Neuronal stem cell (in vitro differentiated cells): ENCODE results near the gene DOK1.
A peak's percentile ranks its signal among the peaks of the same experiment; 100 is the strongest.

Experiments
- DNase-seq: peaks from one replicate; pipeline ENCODE4 v3.0.0-alpha.2; 2013; ENCODE audit warnings: low spot score
- H2AFZ ChIP-seq: one replicate; pipeline ENCODE4 v1.6.1; 2013; ENCODE audit warnings: mild to moderate bottlenecking, low read length, inconsistent platforms
- H2AK5ac ChIP-seq: 2 replicates; pipeline ENCODE4 v1.6.1; 2013; ENCODE audit warnings: low read depth, mild to moderate bottlenecking, inconsistent platforms, low read length, moderate library complexity, mixed read lengths
- H2BK120ac ChIP-seq: 2 replicates; pipeline ENCODE4 v1.6.1; 2013; ENCODE audit warnings: low read depth, mild to moderate bottlenecking, inconsistent platforms, low read length, moderate library complexity, mixed read lengths
- H2BK12ac ChIP-seq: one replicate; pipeline ENCODE4 v1.6.1; 2013; ENCODE audit warnings: low read length, inconsistent platforms
- H2BK15ac ChIP-seq: 2 replicates; pipeline ENCODE4 v1.6.1; 2013; ENCODE audit warnings: mild to moderate bottlenecking, low read length, inconsistent platforms, mixed read lengths
- H2BK5ac ChIP-seq: one replicate; pipeline ENCODE4 v1.6.1; 2013; ENCODE audit warnings: inconsistent platforms, mild to moderate bottlenecking, low read length, moderate library complexity
- H3K14ac ChIP-seq: one replicate; pipeline ENCODE4 v1.6.1; 2013; ENCODE audit warnings: low read length, inconsistent platforms
- H3K18ac ChIP-seq: 2 replicates; pipeline ENCODE4 v1.6.1; 2013; ENCODE audit warnings: low read length, inconsistent platforms
- H3K23ac ChIP-seq: 2 replicates; pipeline ENCODE4 v1.6.1; 2013; ENCODE audit warnings: low read depth, mild to moderate bottlenecking, mixed read lengths, low read length, inconsistent platforms; ENCODE audit not compliant: poor library complexity
- H3K27ac ChIP-seq: replicated peaks from 3 replicates; pipeline ENCODE4 v1.5.1; 2013; ENCODE audit warnings: low read length, inconsistent platforms
- H3K27me3 ChIP-seq, 3 experiments: 2 replicates each; pipeline ENCODE4 v1.6.1; 2013; ENCODE audit warnings: low read length in 3 of 3, mild to moderate bottlenecking in 2 of 3, inconsistent platforms in 1 of 3, low read depth in 1 of 3, mixed read lengths in 1 of 3, moderate library complexity in 1 of 3; ENCODE audit not compliant: control insufficient read depth in 3 of 3, insufficient read depth in 3 of 3
- H3K36me3 ChIP-seq, 2 donors: replicated peaks in 1 of 2; 2 replicates each; pipeline ENCODE4 v1.6.1; 2013; ENCODE audit warnings: low read length in 2 of 2; ENCODE audit not compliant: control insufficient read depth in 2 of 2, insufficient read depth in 2 of 2
- H3K4ac ChIP-seq: 2 replicates; pipeline ENCODE4 v1.6.1; 2013; ENCODE audit warnings: inconsistent platforms, mild to moderate bottlenecking, low read length, moderate library complexity
- H3K4me1 ChIP-seq, 2 donors: 1 replicate in 1 of 2; 2 replicates in 1 of 2; pipeline ENCODE4 v1.6.1; 2013; ENCODE audit warnings: low read length in 2 of 2, low read depth in 1 of 2; ENCODE audit not compliant: control insufficient read depth in 2 of 2, insufficient read depth in 1 of 2
- H3K4me2 ChIP-seq: one replicate; pipeline ENCODE4 v1.6.1; 2013; ENCODE audit warnings: mild to moderate bottlenecking, low read length, inconsistent platforms; ENCODE audit not compliant: insufficient read depth, poor library complexity, severe bottlenecking
- H3K4me3 ChIP-seq, 2 donors: 2 replicates each; pipeline ENCODE4 v1.5.1; 2013; ENCODE audit warnings: low read length in 2 of 2, mild to moderate bottlenecking in 2 of 2, inconsistent platforms in 1 of 2, moderate library complexity in 1 of 2
- H3K79me1 ChIP-seq: one replicate; pipeline ENCODE4 v1.6.1; 2013; ENCODE audit warnings: low read depth, mild to moderate bottlenecking, inconsistent platforms, low read length, moderate library complexity
- H3K9ac ChIP-seq: one replicate; pipeline ENCODE4 v1.6.1; 2013; ENCODE audit warnings: mild to moderate bottlenecking, low read depth, low read length, inconsistent platforms; ENCODE audit not compliant: poor library complexity
- H3K9me3 ChIP-seq, 2 donors: replicated peaks in 1 of 2; 2 replicates each; pipeline versions ENCODE3 to v1.6.1; 2013; ENCODE audit warnings: low read length in 2 of 2, mild to moderate bottlenecking in 2 of 2, inconsistent platforms in 1 of 2, low read depth in 1 of 2, mixed read lengths in 1 of 2, moderate library complexity in 1 of 2; ENCODE audit not compliant: control insufficient read depth in 2 of 2, insufficient read depth in 1 of 2
- H4K8ac ChIP-seq: one replicate; pipeline ENCODE4 v1.6.1; 2013; ENCODE audit warnings: low read depth, mild to moderate bottlenecking, inconsistent platforms, low read length, moderate library complexity
- H4K91ac ChIP-seq: one replicate; pipeline ENCODE4 v1.6.1; 2013; ENCODE audit warnings: low read length, low read depth, mild to moderate bottlenecking, inconsistent platforms; ENCODE audit not compliant: poor library complexity
- WGBS, 2 donors: extraction: QIAGEN DNeasy Blood & Tissue Kit; methylation state at CpG; one replicate each; pipeline ENCODE4 v1.1.7; 2013; ENCODE audit warnings: missing lambda C conversion rate in 2 of 2, mixed read lengths in 1 of 2; ENCODE audit not compliant: insufficient read length in 2 of 2, insufficient replicate concordance in 1 of 2; ENCODE audit errors: extremely low coverage in 2 of 2; 5-methylcytosine and 5-hydroxymethylcytosine counted together

DOK1 gene

DNA sequence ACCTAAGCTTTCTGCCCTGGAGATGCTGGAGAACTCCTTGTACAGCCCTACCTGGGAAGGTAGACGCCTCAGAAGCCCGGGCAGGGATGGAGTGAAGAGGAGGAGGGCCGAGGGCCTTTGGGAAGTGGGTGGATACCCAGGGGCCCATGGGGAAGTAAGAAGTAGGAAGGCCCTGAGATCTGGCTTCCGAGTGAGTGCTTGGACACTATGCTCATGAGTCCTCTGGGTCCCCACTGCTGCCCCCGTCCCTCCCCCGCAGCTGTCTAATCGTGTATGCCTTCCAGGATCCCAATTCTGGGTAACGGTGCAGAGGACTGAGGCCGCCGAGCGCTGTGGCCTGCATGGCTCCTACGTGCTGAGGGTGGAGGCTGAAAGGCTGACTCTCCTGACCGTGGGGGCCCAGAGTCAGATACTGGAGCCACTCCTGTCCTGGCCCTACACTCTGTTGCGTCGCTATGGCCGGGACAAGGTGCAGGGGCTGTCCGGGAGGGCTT, 1.1 kb downstream of the DOK1 start:
- Histone ChIP-seq H3K14ac (no peak overlapping the region), H3K27me3 (peaks cover 4 to 46% (median 4%) of the 10 kb centered on the region in 3 experiments), H3K23ac (no peak overlapping the region), H3K79me1 (peaks cover 6% of the 10 kb centered on the region), H3K9me3 (no peaks in the 10 kb centered on the region), H3K27ac (no peak overlapping the region), H3K9ac (peak overlapping the region; percentile 87), H3K36me3 (peaks cover 15 to 30% of the 10 kb centered on the region in 2 donors), H3K4me1 (peaks cover 9 to 15% of the 10 kb centered on the region in 2 donors), H2BK12ac (peak overlapping the region; percentile 63), H3K4ac (no peak overlapping the region), H4K8ac (no peak overlapping the region), H2AFZ (no peak overlapping the region), H3K4me3 (peak overlapping the region; percentile 67 to 87), H2BK5ac (no peak overlapping the region), H2AK5ac (peak overlapping the region; percentile 8), H2BK15ac (no peak overlapping the region), H3K18ac (peak overlapping the region; percentile 78), H3K4me2 (peak overlapping the region; percentile 83), H4K91ac (no peak overlapping the region), H2BK120ac (peak overlapping the region; percentile 53)
- WGBS, 2 donors = no CpG with 5 or more reads among the region's 17 CpGs
- DNase-seq = no peak

DNA sequence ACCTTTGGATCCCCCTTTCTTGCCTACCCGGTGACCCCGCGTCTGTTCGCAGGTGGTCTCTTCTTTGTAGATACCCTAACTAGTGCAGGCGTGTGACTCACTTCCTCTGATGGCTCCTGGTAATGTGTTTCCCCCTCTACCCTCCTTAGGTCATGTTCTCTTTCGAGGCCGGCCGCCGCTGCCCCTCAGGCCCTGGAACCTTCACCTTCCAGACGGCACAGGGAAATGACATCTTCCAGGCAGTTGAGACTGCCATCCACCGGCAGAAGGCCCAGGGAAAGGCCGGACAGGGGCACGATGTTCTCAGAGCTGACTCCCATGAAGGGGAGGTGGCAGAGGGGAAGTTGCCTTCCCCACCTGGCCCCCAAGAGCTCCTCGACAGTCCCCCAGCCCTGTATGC, 1.6 kb downstream of the DOK1 start:
- H3K18ac ChIP-seq = no peak overlapping the region
- H3K23ac ChIP-seq = no peak overlapping the region
- H3K9ac ChIP-seq = no peak overlapping the region
- peaks cover 15 to 28% of the 10 kb centered on the region in 2 donors for H3K36me3 ChIP-seq
- H3K4me1 ChIP-seq = peaks cover 9 to 15% of the 10 kb centered on the region in 2 donors
- H3K4me3 ChIP-seq = no peak overlapping the region
- no peak overlapping the region for H2AFZ ChIP-seq
- H4K8ac ChIP-seq = no peak overlapping the region
- H3K4me2 ChIP-seq = no peak overlapping the region
- WGBS, 2 donors = no CpG with 5 or more reads among the region's 14 CpGs
- H4K91ac ChIP-seq = no peak overlapping the region
- H3K27me3 ChIP-seq = peaks cover 4 to 46% (median 6%) of the 10 kb centered on the region in 3 experiments
- no peak overlapping the region for H3K14ac ChIP-seq
- H3K9me3 ChIP-seq = no peaks in the 10 kb centered on the region
- H2BK120ac ChIP-seq = no peak overlapping the region
- H2BK15ac ChIP-seq = no peak overlapping the region
- no peak overlapping the region for H2BK12ac ChIP-seq
- peaks cover 6% of the 10 kb centered on the region for H3K79me1 ChIP-seq
- H3K27ac ChIP-seq = no peak overlapping the region
- DNase-seq = no peak
- no peak overlapping the region for H2BK5ac ChIP-seq
- no peak overlapping the region for H3K4ac ChIP-seq
- no peak overlapping the region for H2AK5ac ChIP-seq

DNA sequence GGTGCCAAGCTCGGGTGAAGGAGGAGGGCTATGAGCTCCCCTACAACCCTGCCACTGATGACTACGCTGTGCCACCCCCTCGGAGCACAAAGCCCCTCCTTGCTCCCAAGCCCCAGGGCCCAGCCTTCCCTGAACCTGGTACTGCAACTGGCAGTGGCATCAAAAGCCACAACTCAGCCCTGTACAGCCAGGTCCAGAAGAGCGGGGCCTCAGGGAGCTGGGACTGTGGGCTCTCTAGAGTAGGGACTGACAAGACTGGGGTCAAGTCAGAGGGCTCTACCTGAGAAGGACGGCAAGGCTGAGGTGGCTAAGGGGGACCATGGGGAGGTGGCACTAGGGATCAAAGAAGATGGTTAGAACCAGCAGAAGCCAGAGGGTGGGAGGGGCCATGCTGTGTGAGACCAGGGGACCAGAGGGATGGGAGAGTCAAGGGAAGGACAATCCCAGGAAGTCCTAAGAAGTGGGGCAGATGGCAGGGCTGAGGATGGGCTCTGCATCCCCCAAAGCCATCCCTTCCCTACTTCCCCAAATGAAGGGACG, 2.4 kb downstream of the DOK1 start:
- Histone ChIP-seq H2BK15ac (no peak overlapping the region), H3K4me3 (no peak overlapping the region), H3K4me2 (no peak overlapping the region), H4K8ac (no peak overlapping the region), H2AK5ac (no peak overlapping the region), H3K27ac (no peak overlapping the region), H3K18ac (no peak overlapping the region), H3K4me1 (peaks cover 9 to 15% of the 10 kb centered on the region in 2 donors), H4K91ac (no peak overlapping the region), H3K9me3 (no peaks in the 10 kb centered on the region), H3K27me3 (peaks cover 4 to 46% (median 13%) of the 10 kb centered on the region in 3 experiments), H2BK12ac (no peak overlapping the region), H3K23ac (no peak overlapping the region), H3K36me3 (peaks cover 10 to 20% of the 10 kb centered on the region in 2 donors), H3K79me1 (peaks cover 3% of the 10 kb centered on the region), H2BK5ac (no peak overlapping the region), H3K14ac (no peak overlapping the region), H3K9ac (peak overlapping the region; percentile 9), H2AFZ (no peak overlapping the region), H3K4ac (no peak overlapping the region), H2BK120ac (no peak overlapping the region)
- no CpG with 5 or more reads among the region's 6 CpGs for WGBS, 2 donors
- DNase-seq = no peak

DNA sequence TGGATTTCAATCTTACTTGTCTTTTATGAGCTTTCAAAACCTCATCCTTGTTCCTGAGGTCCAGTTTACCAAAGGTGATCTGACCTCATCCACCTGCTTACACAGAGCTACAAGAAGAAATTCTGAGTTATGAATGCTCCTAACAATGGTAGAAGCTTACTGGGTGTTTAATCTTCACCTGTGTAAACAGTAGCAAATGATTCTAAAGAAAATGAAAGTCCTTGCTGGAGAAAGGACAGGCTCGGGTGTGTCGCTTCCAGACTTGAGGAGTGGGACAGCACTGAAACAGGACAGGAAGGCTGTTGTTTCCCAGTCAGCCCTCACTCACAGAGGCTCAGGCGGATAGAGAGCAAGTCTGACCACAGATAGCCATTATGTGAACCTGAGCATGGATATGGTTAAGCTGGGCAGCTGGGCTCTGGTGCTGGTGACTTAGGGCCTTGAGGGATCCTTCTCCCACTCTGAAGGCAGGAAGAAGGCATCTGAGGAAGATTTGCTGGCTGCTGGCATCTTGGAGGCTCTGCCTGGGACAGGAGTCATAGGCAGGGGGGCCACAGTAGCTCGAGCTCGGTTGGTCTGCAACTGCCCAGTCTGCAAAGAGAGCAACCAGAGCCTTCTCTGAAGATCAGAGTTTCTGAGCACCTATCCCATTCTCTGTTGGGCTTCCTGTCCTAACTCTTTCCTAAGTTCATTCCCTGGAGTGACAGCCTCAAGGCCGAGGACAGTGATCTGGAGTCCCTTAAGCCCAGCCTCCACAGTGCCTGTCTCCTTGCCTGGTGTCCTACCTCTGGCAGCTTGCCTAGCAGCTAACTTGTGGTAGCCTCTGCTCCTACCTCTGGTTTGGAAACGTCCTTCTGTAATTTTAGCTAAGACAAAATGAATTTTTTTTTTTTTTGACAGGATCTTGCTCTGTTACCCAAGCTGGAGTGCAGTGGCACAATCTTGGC, 4.0 kb downstream of the DOK1 start:
- Histone ChIP-seq H3K4ac (no peak overlapping the region), H3K4me3 (no peak overlapping the region), H3K4me1 (peaks cover 5 to 7% of the 10 kb centered on the region in 2 donors), H3K9me3 (no peaks in the 10 kb centered on the region), H3K79me1 (peaks cover 2% of the 10 kb centered on the region), H2BK120ac (no peak overlapping the region), H3K23ac (no peak overlapping the region), H2BK15ac (no peak overlapping the region), H3K27me3 (peaks cover 4 to 46% (median 19%) of the 10 kb centered on the region in 3 experiments), H2AK5ac (no peak overlapping the region), H3K27ac (no peak overlapping the region), H4K8ac (no peak overlapping the region), H3K36me3 (peaks cover 8 to 16% of the 10 kb centered on the region in 2 donors), H3K9ac (no peak overlapping the region), H2BK12ac (no peak overlapping the region), H3K4me2 (no peak overlapping the region), H3K14ac (no peak overlapping the region), H3K18ac (no peak overlapping the region), H2AFZ (no peak overlapping the region), H4K91ac (no peak overlapping the region), H2BK5ac (no peak overlapping the region)
- no CpG with 5 or more reads among the region's 7 CpGs for WGBS, 2 donors
- no peak for DNase-seq
